Measurements from ENCODE around the gene SSR3. TPM values are rescaled to one million over a fixed set of nuclear protein-coding genes. Genes with fewer than 3 reads are reported as not detected.
A peak's percentile ranks its signal among the peaks of the same experiment; 100 is the strongest.

The SSR3 gene
- total and polyA plus RNA-seq, 9 of the 15 experiments (the other 6 are each of a cell fraction or from before 2014, with no cell fraction given), result 104 to 464 (median 307) TPM

- TF ChIP-seq ZNF639 (CRISPR knock-in tag; conservative IDR thresholded peaks at IDR 0.05 in 1 of 2, IDR thresholded peaks at IDR 0.05 in 1 of 2) (peak in 1 of 2 experiments; percentile 42; a peak in 1 of 4 replicates), TBP (optimal IDR thresholded peaks at IDR 0.05; ENCODE audit: low read depth, low read length) (peak; percentile 87), BRD9 (IDR thresholded peaks at IDR 0.05; ENCODE audit: low read depth, partially characterized antibody) (peak; percentile 34), PCBP1 (IDR thresholded peaks at IDR 0.05; ENCODE audit: low read depth, low read length, poor library complexity, severe bottlenecking) (peak; percentile 55), ZKSCAN1 (IDR thresholded peaks at IDR 0.05; ENCODE audit: low read depth, low read length) (peak; percentile 68; the same call in 1 of the 2 replicates), HMGXB4 (CRISPR knock-in tag; IDR thresholded peaks at IDR 0.05) (0 out of 2 replicates have a peak, but pooled peaks have one; percentile 24), SIN3A (IDR thresholded peaks at IDR 0.05; ENCODE audit: borderline replicate concordance in 2 of 2, control insufficient read depth in 1 of 2, low read depth in 2 of 2, low read length in 2 of 2) (peak; percentile 54 to 74; a peak in 2 of 4 replicates), CBX5 (IDR thresholded peaks at IDR 0.05; ENCODE audit: borderline replicate concordance, low read depth) (no peak), SP2 (IDR thresholded peaks at IDR 0.05; ENCODE audit: extremely low read depth, low read depth, low read length, poor library complexity, severe bottlenecking) (peak; percentile 55), GABPB1 (CRISPR knock-in tag; IDR thresholded peaks at IDR 0.05) (peak; percentile 89), SIX5 (IDR thresholded peaks at IDR 0.05; ENCODE audit: borderline replicate concordance in 1 of 2, insufficient read depth in 1 of 2, low read depth in 1 of 2, low read length in 2 of 2) (peak; percentile 74 to 81; a peak in 3 of 4 replicates), ZBTB40 (IDR thresholded peaks at IDR 0.05) (peak; percentile 100), ZBTB40 (CRISPR knock-in tag; IDR thresholded peaks at IDR 0.05) (peak; percentile 99)
Observed at GRCh38 chr3:156554842-156555687, at the start of gene SSR3 (continued).
